GM12878 (cell line): ENCODE results near the gene OR2A42. TPM values are rescaled to one million over a fixed set of nuclear protein-coding genes. Genes with fewer than 3 reads are reported as not detected.
A peak's percentile ranks its signal among the peaks of the same experiment; 100 is the strongest.
"Not testable (repeated sequence)": the region's sequence is repeated elsewhere in the genome, so short reads cannot be mapped to it uniquely, and the experiment has no call there.

ENCODE experiments used
- ATAC-seq: fragments of 200-7000 bp; cut with Tn5 transposase; 3 replicates; pipeline ENCODE4 v1.9.1; 2020; ENCODE audit warnings: mild to moderate bottlenecking, moderate library complexity
- BruUV-seq: library from RNA; stranded (reverse); fragments of 400-500 nt; replicated peaks from 2 replicates; lab custom pipeline; 2021; lab: Mats Ljungman, UMichigan
- CTCF ChIA-PET: fragments of 300-600 bp; sonication (Branson Sonifier 250); formaldehyde crosslinking; extraction: SDS; loops from one replicate; lab custom pipeline; 2021; ENCODE audit warnings: inconsistent platforms; lab: Yijun Ruan, JAX
- POLR2A ChIA-PET: fragments of 350-600 bp; formaldehyde crosslinking; extraction: SDS; loops from one replicate; lab custom pipeline; 2021; ENCODE audit warnings: inconsistent platforms; lab: Charles Lee
- RAD21 ChIA-PET: fragments of 300-600 bp; sonication (Branson Sonifier 250); formaldehyde crosslinking; loops from one replicate; lab custom pipeline; 2023; ENCODE audit warnings: antibody characterized with exemption; ENCODE audit not compliant: unreplicated experiment; lab: Charles Lee
- SMC1A ChIA-PET: fragments of 300-600 bp; sonication (Branson Sonifier 250); formaldehyde crosslinking; loops from one replicate; lab custom pipeline; 2023; ENCODE audit not compliant: unreplicated experiment, uncharacterized antibody; lab: Charles Lee
- DNase-seq: peaks from one replicate; pipeline ENCODE4 v3.0.0-alpha.2; 2011; ENCODE audit warnings: low read depth, low spot score
- FAIRE-seq: peaks from 3 replicates; lab custom pipeline; 2011; peaks lifted over from hg19 to GRCh38; lab: Jason Lieb, UNC
- H2AFZ ChIP-seq: 2 replicates; pipeline ENCODE4 v1.6.0; 2011; ENCODE audit warnings: low read depth, low read length, control low read depth; ENCODE audit not compliant: control insufficient read depth
- H3K27ac ChIP-seq: 2 replicates; pipeline ENCODE4 v1.5.1; 2011; ENCODE audit warnings: control low read depth; ENCODE audit not compliant: control insufficient read depth, insufficient read depth
- H3K27me3 ChIP-seq, 2 experiments: replicated peaks in 1 of 2; 2 replicates each; pipeline versions ENCODE4 v1.6.0 to v1.6.1; 2011; ENCODE audit warnings: low read length in 1 of 2; ENCODE audit not compliant: control insufficient read depth in 2 of 2, insufficient read depth in 2 of 2
- H3K36me3 ChIP-seq, 2 experiments: 2 replicates each; pipeline ENCODE4 v1.5.1; 2011; ENCODE audit warnings: low read length in 1 of 2; ENCODE audit not compliant: control insufficient read depth in 2 of 2, insufficient read depth in 2 of 2
- H3K4me1 ChIP-seq: 2 replicates; pipeline ENCODE4 v1.6.1; 2011; ENCODE audit warnings: mild to moderate bottlenecking, low read length, moderate library complexity, mixed read lengths; ENCODE audit not compliant: control insufficient read depth, insufficient read depth
- H3K4me2 ChIP-seq: 2 replicates; pipeline ENCODE4 v1.6.0; 2011; ENCODE audit warnings: control low read depth; ENCODE audit not compliant: control insufficient read depth, insufficient read depth
- H3K4me3 ChIP-seq: fragments of 200-600 bp; sonication (generic); 2 replicates; pipeline ENCODE4 v1.5.1; 2016
- H3K79me2 ChIP-seq: 2 replicates; pipeline ENCODE4 v1.6.0; 2011; ENCODE audit warnings: low read length; ENCODE audit not compliant: control insufficient read depth, insufficient read depth
- H3K9ac ChIP-seq: 2 replicates; pipeline ENCODE4 v1.8.0; 2011; ENCODE audit warnings: low read length, control low read depth, mixed read lengths; ENCODE audit not compliant: control insufficient read depth, insufficient read depth
- H3K9me3 ChIP-seq: replicated peaks from 3 replicates; pipeline ENCODE4 v1.5.1; 2011; ENCODE audit warnings: mild to moderate bottlenecking, low read length; ENCODE audit not compliant: control insufficient read depth, insufficient read depth
- H4K20me1 ChIP-seq: 2 replicates; pipeline ENCODE4 v1.6.0; 2011; ENCODE audit not compliant: control insufficient read depth, insufficient read depth
- WGBS: methylation state at CpG from one replicate; pipeline ENCODE4 v1.1.6; 2016; ENCODE audit warnings: low lambda C conversion rate; ENCODE audit not compliant: insufficient replicate concordance, insufficient coverage; ENCODE audit errors: missing lambda C conversion rate; 5-methylcytosine and 5-hydroxymethylcytosine counted together
- in situ Hi-C: fragments of 300-500 bp; cut with MboI; formaldehyde crosslinking; loops from 9 replicates; pipeline ENCODE4 v1.14.3; 2018; ENCODE audit warnings: mixed read lengths
- intact Hi-C: fragments of 100-400 bp; cut with micrococcal nuclease; formaldehyde crosslinking; loops from one replicate; pipeline ENCODE4 v1.14.2; 2022; ENCODE audit not compliant: unreplicated experiment
- polyA plus RNA-seq, 11 experiments: library from polyadenylated mRNA; depleted of rRNA in 4 of 11; unstranded in 6 of 11; stranded (reverse) in 5 of 11; fragments of >200 nt; fragmentation: Nextera tagmentation in 4 of 11; fragmentation: Illumina TruSeq in 1 of 11; extraction: Ambion mirVana in 4 of 11; extraction: Trizol in 1 of 11; gene quantifications; 1 replicate in 1 of 11; 2 replicates in 10 of 11; pipeline versions ENCODE4 v1.2.1 to v1.2.3, GENCODE V29; 2011 to 2016; ENCODE audit warnings: inconsistent platforms in 2 of 11, missing spikeins in 2 of 11, low read depth in 1 of 11
- total RNA-seq, 4 experiments: library from RNA; depleted of rRNA in 3 of 4; stranded (reverse); fragments of >200 nt in 3 of 4; fragmentation: Illumina TruSeq in 1 of 4; extraction: Trizol in 1 of 4; gene quantifications; 2 replicates each; pipeline versions ENCODE4 v1.2.1 to v1.2.3, GENCODE V29; 2013 to 2021

Gene OR2A42
- total and polyA plus RNA-seq, 10 of the 15 experiments (the other 5 are each of a cell fraction or from before 2014, with no cell fraction given), result under 0.01 to 0.42 (median 0.05) TPM; not detected in 4

DNA sequence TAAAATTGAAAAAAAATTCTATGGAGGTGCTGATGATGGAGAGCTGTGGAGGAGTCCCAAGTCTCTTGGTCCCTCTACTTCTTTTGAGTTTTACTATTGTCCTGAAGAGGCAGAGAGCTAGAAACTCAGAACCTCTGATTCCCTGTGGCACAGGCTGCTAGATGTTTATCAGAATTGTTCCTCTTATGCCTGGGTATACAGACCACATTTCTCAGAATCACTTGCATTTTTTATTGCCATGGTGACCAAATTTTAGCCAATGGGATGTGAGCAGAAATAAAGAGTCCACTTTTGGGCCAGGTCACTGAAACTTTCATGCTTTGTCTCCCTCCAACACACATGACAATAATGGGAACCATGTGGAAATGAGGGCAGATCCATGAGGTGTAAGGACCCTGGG is 15.7 kb downstream of the OR2A42 start:
- BruUV-seq, H3K79me2 ChIP-seq, H4K20me1 ChIP-seq, H3K9me3 ChIP-seq, DNase-seq, in situ Hi-C loops, H3K9ac ChIP-seq, H3K27me3 ChIP-seq, H3K36me3 ChIP-seq, SMC1A ChIA-PET, CTCF ChIA-PET, H3K4me3 ChIP-seq, POLR2A ChIA-PET, H3K4me2 ChIP-seq, RAD21 ChIA-PET, intact Hi-C loops, H3K4me1 ChIP-seq, FAIRE-seq, H3K27ac ChIP-seq, H2AFZ ChIP-seq: not testable (repeated sequence)
- ATAC-seq, result peak; percentile 31; the same call in 2 of the 3 replicates

DNA sequence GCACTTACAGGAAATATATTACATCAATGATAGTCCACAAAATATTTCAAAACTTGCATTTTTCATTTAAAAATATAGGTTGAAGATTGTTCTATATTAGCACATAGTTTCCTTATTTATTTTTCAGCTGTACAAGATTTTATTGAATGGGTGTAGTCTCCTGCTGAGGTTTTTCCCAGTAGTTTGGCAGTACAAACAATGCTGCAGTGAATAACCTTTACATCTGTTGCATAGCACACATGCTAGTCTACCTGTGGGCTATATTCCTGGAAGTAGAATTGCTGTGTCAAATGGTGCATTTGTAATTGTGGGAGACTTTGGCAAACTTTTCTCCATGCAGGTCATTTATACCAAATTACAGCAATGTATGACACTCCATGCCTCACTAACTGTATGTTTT is 18.9 kb downstream of the OR2A42 start:
- H3K27ac ChIP-seq, H2AFZ ChIP-seq, H3K79me2 ChIP-seq, DNase-seq, BruUV-seq, ATAC-seq, H3K4me1 ChIP-seq, POLR2A ChIA-PET, CTCF ChIA-PET, SMC1A ChIA-PET, H3K9ac ChIP-seq, H3K27me3 ChIP-seq, H3K36me3 ChIP-seq, RAD21 ChIA-PET, H4K20me1 ChIP-seq, intact Hi-C loops, in situ Hi-C loops, H3K4me2 ChIP-seq, H3K4me3 ChIP-seq, H3K9me3 ChIP-seq: not testable (repeated sequence)
- peak; percentile 47 for FAIRE-seq

DNA sequence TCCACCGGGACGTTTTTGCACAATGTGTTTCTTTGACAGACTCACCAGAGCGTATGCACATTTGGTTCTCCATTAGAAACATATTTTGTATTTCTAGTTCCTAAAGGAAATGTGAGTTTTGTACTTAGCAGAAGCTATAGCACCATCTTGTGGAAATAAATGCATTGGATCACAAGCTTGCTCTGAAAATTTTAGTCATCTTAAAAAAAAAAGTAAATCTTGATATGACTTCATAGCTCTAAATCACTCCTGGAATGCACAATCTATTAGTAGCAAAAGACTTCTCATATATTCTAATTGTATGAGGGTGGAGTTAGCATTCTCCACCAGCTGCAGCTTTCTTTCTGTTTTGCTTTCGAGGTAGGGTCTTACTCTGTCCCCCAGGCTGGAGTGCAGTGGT is 20.3 kb downstream of the OR2A42 start:
- H4K20me1 ChIP-seq, H3K9ac ChIP-seq, H3K27me3 ChIP-seq, DNase-seq, H3K9me3 ChIP-seq, H3K79me2 ChIP-seq, H3K4me2 ChIP-seq, in situ Hi-C loops, intact Hi-C loops, H2AFZ ChIP-seq, RAD21 ChIA-PET, H3K27ac ChIP-seq, H3K4me3 ChIP-seq, BruUV-seq, POLR2A ChIA-PET, H3K36me3 ChIP-seq, H3K4me1 ChIP-seq, SMC1A ChIA-PET, CTCF ChIA-PET: not testable (repeated sequence)
- FAIRE-seq (peak; percentile 88), ATAC-seq (peak; percentile 73)
- WGBS, result no CpG with 5 or more reads among the region's 4 CpGs

DNA sequence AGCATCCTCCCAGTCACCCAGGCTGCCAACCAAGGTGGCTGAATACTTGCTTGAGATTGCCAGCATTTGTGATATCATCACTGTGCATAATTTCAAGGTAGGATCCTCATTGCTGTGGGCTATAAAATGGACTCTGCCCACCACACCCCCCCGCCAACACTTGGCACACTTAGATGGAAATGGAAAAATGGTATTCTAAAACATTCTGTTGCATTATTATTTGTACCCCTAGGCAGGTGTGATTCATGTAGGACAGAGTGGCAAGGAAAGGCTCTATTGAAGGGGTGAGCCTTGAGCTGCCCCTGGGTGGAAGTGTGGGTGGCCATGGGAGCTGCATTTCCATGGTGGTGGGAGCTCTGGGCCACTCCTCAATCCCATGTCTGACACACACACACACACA is 20.8 kb downstream of the OR2A42 start:
- H3K27ac ChIP-seq, in situ Hi-C loops, H3K79me2 ChIP-seq, SMC1A ChIA-PET, H3K36me3 ChIP-seq, FAIRE-seq, BruUV-seq, RAD21 ChIA-PET, H4K20me1 ChIP-seq, H3K4me1 ChIP-seq, POLR2A ChIA-PET, H3K9me3 ChIP-seq, intact Hi-C loops, CTCF ChIA-PET, H3K4me3 ChIP-seq, H2AFZ ChIP-seq, DNase-seq, H3K4me2 ChIP-seq, H3K9ac ChIP-seq, H3K27me3 ChIP-seq: not testable (repeated sequence)
- ATAC-seq, result peak; percentile 15; the same call in 2 of the 3 replicates
- WGBS, result 30% methylated on average over 1 of the region's 1 CpG
